Transverse colon (tissue), 4 donors: ENCODE measurements around the gene RSAD1. TPM values are rescaled to one million over a fixed set of nuclear protein-coding genes. Genes with fewer than 3 reads are reported as not detected.

Experiments used
- DNase-seq: peaks from one replicate; pipeline ENCODE4 v3.0.0-alpha.2; 2019
- H3K27ac ChIP-seq, 4 donors: fragments of 200-600 bp; sonication (generic); 2 replicates each; pipeline ENCODE4 v1.5.1; 2016 to 2018; ENCODE audit warnings: inconsistent platforms in 4 of 4
- H3K27me3 ChIP-seq: fragments of 200-600 bp; sonication (generic); 2 replicates; pipeline ENCODE4 v1.5.1; 2017; ENCODE audit warnings: inconsistent platforms
- H3K36me3 ChIP-seq, 4 donors: fragments of 200-600 bp; sonication (generic); 2 replicates each; pipeline ENCODE4 v1.5.1; 2017 to 2019; ENCODE audit warnings: inconsistent platforms in 4 of 4
- H3K4me1 ChIP-seq, 4 donors: fragments of 200-600 bp; sonication (generic); 2 replicates each; pipeline ENCODE4 v1.5.1; 2017 to 2020; ENCODE audit warnings: inconsistent platforms in 4 of 4
- H3K4me3 ChIP-seq, 4 donors: fragments of 200-600 bp; sonication (generic); 1 replicate in 1 of 4; 2 replicates in 3 of 4; pipeline versions ENCODE4 v1.5.1 to v1.6.1; 2017 to 2019; ENCODE audit warnings: inconsistent platforms in 4 of 4
- H3K9me3 ChIP-seq, 2 donors: fragments of 200-600 bp; sonication (generic); 2 replicates each; pipeline ENCODE4 v1.5.1; 2017 to 2019; ENCODE audit warnings: inconsistent platforms in 2 of 2
- CTCF ChIP-seq, 5 experiments: fragments of 200-600 bp in 3 of 5; fragments of 450-650 bp in 2 of 5; sonication (generic) in 3 of 5; IDR thresholded peaks; 1 replicate in 2 of 5; 2 replicates in 3 of 5; pipeline ENCODE4 v1.5.1; 2016 to 2017; ENCODE audit warnings: antibody characterized with exemption in 5 of 5, inconsistent platforms in 3 of 5, mild to moderate bottlenecking in 2 of 5, moderate library complexity in 1 of 5
- EP300 ChIP-seq: sonication (generic); formaldehyde crosslinking; IDR thresholded peaks from one replicate; pipeline ENCODE4 v1.6.1; 2017; ENCODE audit warnings: antibody characterized with exemption, low read depth
- POLR2A ChIP-seq: fragments of 450-650 bp; IDR thresholded peaks from one replicate; pipeline ENCODE4 v1.6.1; 2016; ENCODE audit warnings: antibody characterized with exemption, mild to moderate bottlenecking, moderate library complexity
- POLR2AphosphoS5 ChIP-seq, 3 donors: sonication (generic); formaldehyde crosslinking; IDR thresholded peaks; one replicate each; pipeline ENCODE4 v1.6.1; 2016; ENCODE audit warnings: antibody characterized with exemption in 3 of 3
- WGBS, 2 donors: methylation state at CpG; one replicate each; pipeline ENCODE4 v1.1.5; 2018; ENCODE audit warnings: low coverage in 1 of 2; 5-methylcytosine and 5-hydroxymethylcytosine counted together
- in situ Hi-C, 4 donors: fragments of 200-750 bp; cut with MboI; loops; one replicate each; pipeline versions ENCODE4 v1.15.0 to v1.15.1; 2017; ENCODE audit warnings: low sequenced_read_pairs in 3 of 4, low pct_ligation_motif_present in 1 of 4, low pct_unique_long_range_greater_than_20kb in 1 of 4
- intact Hi-C: fragments of 100-400 bp; cut with DNase I; formaldehyde crosslinking; loops from one replicate; pipeline ENCODE4 v1.15.1; 2023; ENCODE audit warnings: low total_unique reads
- total RNA-seq, 4 donors: library from RNA; depleted of rRNA; stranded (reverse); fragments of >200 nt; gene quantifications; one replicate each; pipeline ENCODE4 v1.1.0, GENCODE V29; 2016

Gene RSAD1
- total RNA-seq, 4 donors from 2014 or later = 19.1 to 35.6 (median 28.2) TPM

GRCh38 chr17:50513495-50513894 is 34.8 kb downstream of the RSAD1 start:
- Histone ChIP-seq H3K9me3 (no peaks in the 10 kb centered on the region), H3K36me3 (no peaks in the 10 kb centered on the region), H3K4me3 (no peak overlapping the region), H3K27me3 (no peaks in the 10 kb centered on the region), H3K27ac (no peak overlapping the region), H3K4me1 (peaks cover 0 to 24% (median 9%) of the 10 kb centered on the region in 4 donors)
- in situ Hi-C loops (no loop called here), intact Hi-C loops (no loop called here)
- TF ChIP-seq EP300 = no peak
- WGBS, 2 donors = 64 to 69% methylated on average over 4 of the region's 4 CpGs
- DNase-seq = no peak

GRCh38 chr17:50514388-50514787 is 35.7 kb downstream of the RSAD1 start:
- 69% methylated on average over 3 of the region's 3 CpGs; no CpG with 5 or more reads in 1 of the 2 donors for WGBS, 2 donors
- no peak for TF ChIP-seq CTCF (IDR thresholded peaks at IDR 0.05)
- no peak for TF ChIP-seq POLR2AphosphoS5 (IDR thresholded peaks at IDR 0.05)
- no peak for TF ChIP-seq POLR2A
- Histone ChIP-seq H3K36me3 (no peaks in the 10 kb centered on the region), H3K9me3 (no peaks in the 10 kb centered on the region), H3K27me3 (no peaks in the 10 kb centered on the region), H3K27ac (peak overlapping the region in 1 of 4 donors; percentile 9), H3K4me1 (peaks cover 0 to 22% (median 2%) of the 10 kb centered on the region in 4 donors), H3K4me3 (no peak overlapping the region)
- intact Hi-C loops = no loop called here
- DNase-seq = no peak
- in situ Hi-C loops = no loop called here

DNA sequence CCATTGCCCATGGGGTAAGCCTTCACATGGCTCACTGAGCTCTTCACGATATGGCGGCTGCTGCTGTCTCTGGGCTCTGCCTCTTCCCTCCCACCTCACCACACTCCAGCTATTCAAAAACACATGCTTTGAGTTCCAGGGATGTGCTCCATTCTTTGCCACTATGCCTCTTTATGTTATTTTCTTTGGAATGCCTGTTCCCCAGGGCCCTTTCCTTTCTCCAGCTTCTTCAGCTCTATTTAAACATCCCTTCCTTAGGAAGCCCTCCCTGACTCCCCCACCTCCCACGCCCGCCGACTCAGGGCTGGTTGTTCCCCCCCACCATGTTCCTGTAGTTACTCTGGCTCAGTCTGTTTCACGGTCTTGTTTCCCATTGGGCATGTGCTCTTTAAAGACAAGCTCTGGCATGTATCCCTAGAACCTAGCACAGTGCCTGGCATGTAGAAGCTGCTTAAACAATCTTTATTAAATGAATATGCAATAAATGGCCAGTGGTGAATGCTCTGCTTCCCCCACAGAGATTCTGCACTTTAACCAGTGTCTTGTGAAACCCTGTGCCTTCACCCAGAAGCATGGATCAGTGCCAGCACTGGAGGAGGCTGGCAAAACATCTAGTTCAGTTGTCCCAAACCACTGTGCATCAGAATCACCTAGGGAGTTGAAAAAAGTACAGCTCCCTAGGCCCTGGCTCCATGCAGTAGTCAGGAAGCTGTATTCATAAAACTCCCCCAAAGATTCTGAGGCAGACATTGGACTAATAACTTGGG is 36.5 kb downstream of the RSAD1 start:
- H3K36me3 ChIP-seq = no peaks in the 10 kb centered on the region
- intact Hi-C loops (no loop called here), in situ Hi-C loops (no loop called here)
- peak overlapping the region in 1 of 4 donors; percentile 32 for H3K27ac ChIP-seq
- 79% methylated on average over 6 of the region's 6 CpGs; no CpG with 5 or more reads in 1 of the 2 donors for WGBS, 2 donors
- DNase-seq = no peak
- no peaks in the 10 kb centered on the region for H3K9me3 ChIP-seq
- no peaks in the 10 kb centered on the region for H3K27me3 ChIP-seq
- TF ChIP-seq POLR2A = no peak
- no peak for TF ChIP-seq CTCF (IDR thresholded peaks at IDR 0.05)
- no peak for TF ChIP-seq POLR2AphosphoS5 (IDR thresholded peaks at IDR 0.05)
- TF ChIP-seq EP300 = no peak
- no peak overlapping the region for H3K4me3 ChIP-seq
- peaks cover 0 to 22% (median 2%) of the 10 kb centered on the region in 4 donors for H3K4me1 ChIP-seq

- peak overlapping the region in 2 of 4 donors; percentile 26 to 32 for H3K27ac ChIP-seq
- H3K4me1 ChIP-seq = peaks cover 0 to 22% (median 2%) of the 10 kb centered on the region in 4 donors
- H3K36me3 ChIP-seq = no peaks in the 10 kb centered on the region
- WGBS, 2 donors = 57 to 72% methylated on average over 1 to 4 of the region's 4 CpGs
- intact Hi-C loops = no loop called here
- H3K4me3 ChIP-seq = no peak overlapping the region
- TF ChIP-seq CTCF (IDR thresholded peaks at IDR 0.05) (peak in 1 of 5 experiments; percentile 10), POLR2AphosphoS5 (IDR thresholded peaks at IDR 0.05) (no peak)
- H3K9me3 ChIP-seq = no peaks in the 10 kb centered on the region
- no peaks in the 10 kb centered on the region for H3K27me3 ChIP-seq
- in situ Hi-C loops = no loop called here
- no peak for DNase-seq
These were observed 38.4 kb downstream of the RSAD1 start for GRCh38 chr17:50517011-50517410.
